Mesothelial cell of epicardium (in vitro differentiated cells): Measurements from ENCODE around the gene ECSCR. TPM values are rescaled to one million over a fixed set of nuclear protein-coding genes. Genes with fewer than 3 reads are reported as not detected.
A peak's percentile ranks its signal among the peaks of the same experiment; 100 is the strongest.
"Not testable (repeated sequence)": the region's sequence is repeated elsewhere in the genome, so short reads cannot be mapped to it uniquely, and the experiment has no call there.

Experiments used
- DNase-seq, 2 experiments: peaks; one replicate each; pipeline ENCODE4 v3.0.0; 2021; ENCODE audit warnings: low spot score in 2 of 2; ENCODE audit not compliant: unreplicated experiment in 2 of 2
- H3K27ac Mint-ChIP-seq: 2 replicates; pipeline ENCODE4 v1.8.0; 2021; ENCODE audit warnings: mixed read lengths
- H3K27me3 Mint-ChIP-seq: 2 replicates; pipeline ENCODE4 v1.8.0; 2021; ENCODE audit warnings: low read depth, mixed read lengths
- H3K36me3 Mint-ChIP-seq: 2 replicates; pipeline ENCODE4 v1.8.0; 2021; ENCODE audit warnings: mixed read lengths
- H3K4me1 Mint-ChIP-seq: 2 replicates; pipeline ENCODE4 v1.8.0; 2021; ENCODE audit warnings: mixed read lengths
- H3K4me3 Mint-ChIP-seq: 2 replicates; pipeline ENCODE4 v1.8.0; 2021; ENCODE audit warnings: mild to moderate bottlenecking, moderate library complexity, mixed read lengths
- H3K9me3 Mint-ChIP-seq: 2 replicates; pipeline ENCODE4 v1.8.0; 2021; ENCODE audit warnings: mixed read lengths
- CTCF ChIP-seq: fragments of 200-600 bp; sonication (generic); IDR thresholded peaks from one replicate; pipeline ENCODE4 v1.5.0; 2021; ENCODE audit warnings: antibody characterized with exemption; ENCODE audit not compliant: unreplicated experiment
- total RNA-seq: library from RNA; stranded (reverse); gene quantifications from 3 replicates; pipeline ENCODE4 v1.2.1, GENCODE V29; 2021

ECSCR gene
- total RNA-seq, 1 donor from 2014 or later = not detected

- Mint-ChIP-seq H3K4me3 (no peak overlapping the region), H3K36me3 (no peaks in the 10 kb centered on the region), H3K27me3 (no peaks in the 10 kb centered on the region), H3K27ac (no peak overlapping the region), H3K4me1 (peaks cover 18% of the 10 kb centered on the region), H3K9me3 (no peaks in the 10 kb centered on the region)
- no peak for TF ChIP-seq CTCF
- DNase-seq = no peak
Measured at GRCh38 chr5:139494256-139494655, 31.7 kb upstream of the ECSCR start.

- TF ChIP-seq CTCF = no peak
- no peak overlapping the region for H3K4me3 Mint-ChIP-seq
- no peak for DNase-seq
- peaks cover 18% of the 10 kb centered on the region for H3K4me1 Mint-ChIP-seq
- peak overlapping the region; percentile 32 for H3K27ac Mint-ChIP-seq
- H3K9me3 Mint-ChIP-seq = no peaks in the 10 kb centered on the region
- no peaks in the 10 kb centered on the region for H3K36me3 Mint-ChIP-seq
- no peaks in the 10 kb centered on the region for H3K27me3 Mint-ChIP-seq
Measured at GRCh38 chr5:139492700-139493192, 30.2 kb upstream of the ECSCR start.

GRCh38 chr5:139488260-139488659 is 25.7 kb upstream of the ECSCR start:
- H3K4me3 Mint-ChIP-seq = no peak overlapping the region

GRCh38 chr5:139486201-139486600 is 23.7 kb upstream of the ECSCR start:
- Mint-ChIP-seq H3K4me1 (peaks cover 22% of the 10 kb centered on the region), H3K9me3 (no peaks in the 10 kb centered on the region), H3K36me3 (no peaks in the 10 kb centered on the region), H3K4me3 (no peak overlapping the region), H3K27ac (peak overlapping the region; percentile 9), H3K27me3 (no peaks in the 10 kb centered on the region)
- DNase-seq = no peak
- no peak for TF ChIP-seq CTCF

More at GRCh38 chr5:139488260-139488659, 25.7 kb upstream of the ECSCR start:
- peaks cover 16% of the 10 kb centered on the region for H3K4me1 Mint-ChIP-seq
- H3K36me3 Mint-ChIP-seq = no peaks in the 10 kb centered on the region
- no peaks in the 10 kb centered on the region for H3K27me3 Mint-ChIP-seq
- H3K9me3 Mint-ChIP-seq = no peaks in the 10 kb centered on the region
- no peak for TF ChIP-seq CTCF
- DNase-seq = no peak
- H3K27ac Mint-ChIP-seq = no peak overlapping the region

- H3K9me3 Mint-ChIP-seq, H3K27me3 Mint-ChIP-seq, H3K36me3 Mint-ChIP-seq, DNase-seq: not testable (repeated sequence)
- peak overlapping the region; percentile 94 for H3K27ac Mint-ChIP-seq
- H3K4me3 Mint-ChIP-seq = peak overlapping the region; percentile 27
- peaks cover 33% of the 10 kb centered on the region for H3K4me1 Mint-ChIP-seq
Measured at GRCh38 chr5:139482890-139483208, 20.3 kb upstream of the ECSCR start.

GRCh38 chr5:139482050-139482889 is 19.7 kb upstream of the ECSCR start, which contains the start of gene STING1:
Gene STING1, minus strand, starts transcription at chr5:139482758. Its CDS starts 1,054 bp downstream, at chr5:139481704.
- no peak for TF ChIP-seq CTCF
- DNase-seq = peak; percentile 57 to 72
- Mint-ChIP-seq H3K27ac (peak within 1 kb of the TSS; percentile 94), H3K9me3 (no peaks in the 10 kb centered on the region), H3K27me3 (no peaks in the 10 kb centered on the region), H3K4me3 (peak within 1 kb of the TSS; percentile 27), H3K36me3 (no peaks in the 10 kb centered on the region), H3K4me1 (peaks cover 33% of the 10 kb centered on the region)
